ENCODE measurements around the gene CNTNAP2.

GRCh38 chr7:148325208-148325607 lies 2208.6 kb downstream of the CNTNAP2 start:
- TF ChIP-seq, protein P1, sequence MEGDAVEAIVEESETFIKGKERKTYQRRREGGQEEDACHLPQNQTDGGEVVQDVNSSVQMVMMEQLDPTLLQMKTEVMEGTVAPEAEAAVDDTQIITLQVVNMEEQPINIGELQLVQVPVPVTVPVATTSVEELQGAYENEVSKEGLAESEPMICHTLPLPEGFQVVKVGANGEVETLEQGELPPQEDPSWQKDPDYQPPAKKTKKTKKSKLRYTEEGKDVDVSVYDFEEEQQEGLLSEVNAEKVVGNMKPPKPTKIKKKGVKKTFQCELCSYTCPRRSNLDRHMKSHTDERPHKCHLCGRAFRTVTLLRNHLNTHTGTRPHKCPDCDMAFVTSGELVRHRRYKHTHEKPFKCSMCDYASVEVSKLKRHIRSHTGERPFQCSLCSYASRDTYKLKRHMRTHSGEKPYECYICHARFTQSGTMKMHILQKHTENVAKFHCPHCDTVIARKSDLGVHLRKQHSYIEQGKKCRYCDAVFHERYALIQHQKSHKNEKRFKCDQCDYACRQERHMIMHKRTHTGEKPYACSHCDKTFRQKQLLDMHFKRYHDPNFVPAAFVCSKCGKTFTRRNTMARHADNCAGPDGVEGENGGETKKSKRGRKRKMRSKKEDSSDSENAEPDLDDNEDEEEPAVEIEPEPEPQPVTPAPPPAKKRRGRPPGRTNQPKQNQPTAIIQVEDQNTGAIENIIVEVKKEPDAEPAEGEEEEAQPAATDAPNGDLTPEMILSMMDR (IDR thresholded peaks at IDR 0.05): no peak
- no peak for TF ChIP-seq POLR2A (IDR thresholded peaks at IDR 0.05)

Data from testis (tissue), 2 donors.